Trophoblast cell (in vitro differentiated cells and primary cell): ENCODE data around the gene KCNK13.

Experiments
- DNase-seq, 2 donors: peaks; one replicate each; pipeline ENCODE4 v3.0.0-alpha.2; 2016
- H2AFZ ChIP-seq: 2 replicates; pipeline ENCODE4 v1.6.1; 2013; ENCODE audit warnings: low read length, moderate library complexity, mild to moderate bottlenecking; ENCODE audit not compliant: insufficient read depth, poor library complexity
- H2AK5ac ChIP-seq: 2 replicates; pipeline ENCODE4 v1.6.1; 2013; ENCODE audit warnings: mild to moderate bottlenecking, low read length
- H2BK120ac ChIP-seq: 2 replicates; pipeline ENCODE4 v1.6.1; 2013; ENCODE audit warnings: low read length, mild to moderate bottlenecking, moderate library complexity; ENCODE audit not compliant: insufficient read depth, poor library complexity
- H2BK12ac ChIP-seq: 2 replicates; pipeline ENCODE4 v1.6.1; 2013; ENCODE audit warnings: mild to moderate bottlenecking, low read length, moderate library complexity
- H2BK5ac ChIP-seq: 2 replicates; pipeline ENCODE4 v1.6.1; 2013; ENCODE audit warnings: low read length, low read depth, moderate library complexity, mild to moderate bottlenecking; ENCODE audit not compliant: poor library complexity
- H3K14ac ChIP-seq: 2 replicates; pipeline ENCODE4 v1.6.1; 2013; ENCODE audit warnings: mild to moderate bottlenecking, low read length
- H3K18ac ChIP-seq: 2 replicates; pipeline ENCODE4 v1.6.1; 2013; ENCODE audit warnings: mild to moderate bottlenecking, low read length
- H3K23ac ChIP-seq: 2 replicates; pipeline ENCODE4 v1.6.1; 2013; ENCODE audit warnings: low read length
- H3K27ac ChIP-seq: 2 replicates; pipeline ENCODE4 v1.5.1; 2013; ENCODE audit warnings: low read depth, mild to moderate bottlenecking, inconsistent platforms, low read length, moderate library complexity
- H3K27me3 ChIP-seq: 2 replicates; pipeline ENCODE4 v1.6.1; 2013; ENCODE audit warnings: inconsistent platforms, mild to moderate bottlenecking, low read length, moderate library complexity; ENCODE audit not compliant: insufficient read depth
- H3K36me3 ChIP-seq, 2 experiments: 1 replicate in 1 of 2; 2 replicates in 1 of 2; pipeline ENCODE4 v1.6.1; 2013; ENCODE audit warnings: low read length in 2 of 2, mild to moderate bottlenecking in 2 of 2, moderate library complexity in 1 of 2; ENCODE audit not compliant: insufficient read depth in 2 of 2, control insufficient read depth in 1 of 2
- H3K4ac ChIP-seq: 2 replicates; pipeline ENCODE4 v1.6.1; 2013; ENCODE audit warnings: low read depth, mild to moderate bottlenecking, low read length, moderate library complexity
- H3K4me1 ChIP-seq, 2 experiments: 1 replicate in 1 of 2; 2 replicates in 1 of 2; pipeline ENCODE4 v1.6.1; 2013; ENCODE audit warnings: low read length in 2 of 2, mild to moderate bottlenecking in 2 of 2, moderate library complexity in 1 of 2; ENCODE audit not compliant: insufficient read depth in 2 of 2, control insufficient read depth in 1 of 2
- H3K4me2 ChIP-seq: 2 replicates; pipeline ENCODE4 v1.6.1; 2013; ENCODE audit warnings: inconsistent platforms, mild to moderate bottlenecking, low read length, moderate library complexity
- H3K4me3 ChIP-seq: 2 replicates; pipeline ENCODE4 v1.5.1; 2013; ENCODE audit warnings: mild to moderate bottlenecking, low read depth, low read length, inconsistent platforms
- H3K79me1 ChIP-seq: one replicate; pipeline ENCODE4 v1.6.1; 2013; ENCODE audit warnings: low read length
- H3K79me2 ChIP-seq: 2 replicates; pipeline ENCODE4 v1.6.1; 2013; ENCODE audit warnings: low read length, mild to moderate bottlenecking; ENCODE audit not compliant: control insufficient read depth, insufficient read depth, poor library complexity
- H3K9ac ChIP-seq: 2 replicates; pipeline ENCODE4 v1.6.1; 2013; ENCODE audit warnings: mild to moderate bottlenecking, low read length
- H3K9me3 ChIP-seq: 2 replicates; pipeline ENCODE4 v1.6.1; 2013; ENCODE audit warnings: low read depth, mild to moderate bottlenecking, control low read depth, inconsistent platforms, low read length; ENCODE audit not compliant: insufficient read depth
- H4K12ac ChIP-seq: 2 replicates; pipeline ENCODE4 v1.6.1; 2013; ENCODE audit warnings: low read depth, mild to moderate bottlenecking, low read length, moderate library complexity
- H4K8ac ChIP-seq: 2 replicates; pipeline ENCODE4 v1.6.1; 2013; ENCODE audit warnings: low read depth, mild to moderate bottlenecking, low read length, moderate library complexity
- H4K91ac ChIP-seq: one replicate; pipeline ENCODE4 v1.6.1; 2013; ENCODE audit warnings: low read depth, mild to moderate bottlenecking, low read length, moderate library complexity
- WGBS: extraction: QIAGEN DNeasy Blood & Tissue Kit; methylation state at CpG from one replicate; pipeline ENCODE4 v1.1.7; 2013; ENCODE audit warnings: missing lambda C conversion rate; ENCODE audit not compliant: insufficient read length, insufficient coverage; ENCODE audit errors: extremely low coverage; 5-methylcytosine and 5-hydroxymethylcytosine counted together

KCNK13 gene

DNA sequence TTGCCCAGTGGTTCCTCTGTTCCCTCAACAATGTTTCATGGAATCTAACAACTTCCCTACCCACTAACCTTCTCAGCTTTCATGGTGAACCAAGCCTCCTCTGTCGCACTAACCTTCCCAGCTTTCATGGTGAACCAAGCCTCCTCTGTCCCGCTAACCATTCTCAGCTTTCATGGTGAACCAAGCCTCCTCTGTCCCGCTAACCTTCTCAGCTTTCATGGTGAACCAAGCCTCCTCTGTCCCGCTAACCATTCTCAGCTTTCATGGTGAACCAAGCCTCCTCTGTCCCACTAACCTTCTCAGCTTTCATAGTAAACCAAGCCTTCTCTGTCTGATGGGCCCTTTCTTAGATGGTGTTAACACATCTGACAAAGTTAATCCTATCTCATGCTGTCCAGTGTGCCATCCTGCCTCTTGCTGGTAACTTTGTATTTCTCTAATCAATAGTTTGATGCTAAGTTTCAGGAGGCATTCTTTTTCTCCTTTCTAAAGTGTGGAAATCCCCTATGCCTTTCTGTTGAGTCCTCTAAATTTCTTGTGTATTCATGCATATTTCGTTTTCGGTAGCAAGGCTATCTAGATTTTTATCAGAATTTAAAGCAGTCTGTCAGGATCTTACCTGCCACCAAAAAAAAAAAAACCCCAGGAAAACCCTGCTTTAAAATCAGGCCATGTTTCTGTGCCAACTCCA, 26.8 kb upstream of the KCNK13 start:
- no peak overlapping the region for H2AFZ ChIP-seq

DNA sequence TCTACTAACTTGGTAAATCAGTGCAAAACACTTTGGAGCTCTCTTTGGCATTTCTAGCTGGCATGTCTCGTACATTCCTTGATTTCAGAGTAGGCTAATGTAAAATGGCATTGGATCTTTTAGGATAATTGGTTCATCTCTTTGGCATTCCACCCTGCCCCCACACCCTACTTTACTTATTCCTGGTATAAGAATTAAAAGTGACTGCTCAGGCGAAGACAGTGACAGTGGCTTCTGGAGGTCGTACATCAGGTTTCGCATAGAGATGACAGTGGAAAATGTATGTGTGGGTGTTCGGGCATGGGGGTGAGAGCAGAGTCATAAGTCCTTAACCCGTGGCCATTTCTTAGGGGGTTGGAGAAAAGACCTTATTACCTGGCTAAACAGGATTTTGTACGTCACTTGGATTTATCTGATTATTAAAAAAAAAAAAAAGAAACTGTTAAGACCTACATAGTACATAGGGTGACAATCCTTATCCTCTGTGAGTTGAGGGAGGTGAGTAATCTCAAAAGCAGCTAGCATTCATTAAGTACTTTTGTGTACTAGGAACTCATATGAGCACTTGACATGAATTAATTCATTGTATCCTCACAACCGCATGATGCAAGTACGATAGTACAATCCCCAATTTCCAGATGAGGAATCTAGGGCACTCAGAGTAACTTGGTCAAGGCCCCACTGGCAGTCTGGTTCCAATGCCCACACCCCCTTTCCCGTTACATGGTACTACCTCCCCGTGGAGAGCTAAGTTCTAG, 22.4 kb upstream of the KCNK13 start:
- no peak overlapping the region for H3K18ac ChIP-seq
- no peak overlapping the region for H3K4me3 ChIP-seq
- H4K91ac ChIP-seq = no peak overlapping the region
- H3K23ac ChIP-seq = no peak overlapping the region
- no peaks in the 10 kb centered on the region for H3K9me3 ChIP-seq
- no peak overlapping the region for H3K9ac ChIP-seq
- no peak overlapping the region for H2AK5ac ChIP-seq
- DNase-seq = no peak
- no peak overlapping the region for H2BK120ac ChIP-seq
- no peak overlapping the region for H3K14ac ChIP-seq
- no peaks in the 10 kb centered on the region for H3K4me1 ChIP-seq
- H3K36me3 ChIP-seq = peaks cover 7 to 9% of the 10 kb centered on the region in 2 experiments
- H4K8ac ChIP-seq = no peak overlapping the region
- H3K79me1 ChIP-seq = no peaks in the 10 kb centered on the region
- H3K27ac ChIP-seq = no peak overlapping the region
- no CpG with 5 or more reads among the region's 11 CpGs for WGBS
- H4K12ac ChIP-seq = no peak overlapping the region
- H2BK5ac ChIP-seq = no peak overlapping the region
- H2AFZ ChIP-seq = no peak overlapping the region
- H3K27me3 ChIP-seq = no peaks in the 10 kb centered on the region
- no peaks in the 10 kb centered on the region for H3K79me2 ChIP-seq
- no peak overlapping the region for H3K4ac ChIP-seq
- H2BK12ac ChIP-seq = no peak overlapping the region
- H3K4me2 ChIP-seq = no peak overlapping the region

More for the DNA sequence above, 26.8 kb upstream of the KCNK13 start:
- H3K9me3 ChIP-seq = no peaks in the 10 kb centered on the region
- no peak overlapping the region for H4K8ac ChIP-seq
- H3K14ac ChIP-seq = no peak overlapping the region
- no peak overlapping the region for H3K9ac ChIP-seq
- H3K27ac ChIP-seq = no peak overlapping the region
- no peaks in the 10 kb centered on the region for H3K79me2 ChIP-seq
- H4K12ac ChIP-seq = no peak overlapping the region
- no peak for DNase-seq
- H2BK120ac ChIP-seq = no peak overlapping the region
- no peak overlapping the region for H3K18ac ChIP-seq
- no peak overlapping the region for H3K4me3 ChIP-seq
- H3K79me1 ChIP-seq = no peaks in the 10 kb centered on the region
- H3K4me1 ChIP-seq = no peaks in the 10 kb centered on the region
- H2AK5ac ChIP-seq = no peak overlapping the region
- no peak overlapping the region for H2BK5ac ChIP-seq
- WGBS = no CpG with 5 or more reads among the region's 6 CpGs
- H3K36me3 ChIP-seq = peaks cover 13 to 23% of the 10 kb centered on the region in 2 experiments
- H4K91ac ChIP-seq = no peak overlapping the region
- H3K4me2 ChIP-seq = no peak overlapping the region
- H3K27me3 ChIP-seq = no peaks in the 10 kb centered on the region
- no peak overlapping the region for H2BK12ac ChIP-seq
- no peak overlapping the region for H3K4ac ChIP-seq
- no peak overlapping the region for H3K23ac ChIP-seq

DNA sequence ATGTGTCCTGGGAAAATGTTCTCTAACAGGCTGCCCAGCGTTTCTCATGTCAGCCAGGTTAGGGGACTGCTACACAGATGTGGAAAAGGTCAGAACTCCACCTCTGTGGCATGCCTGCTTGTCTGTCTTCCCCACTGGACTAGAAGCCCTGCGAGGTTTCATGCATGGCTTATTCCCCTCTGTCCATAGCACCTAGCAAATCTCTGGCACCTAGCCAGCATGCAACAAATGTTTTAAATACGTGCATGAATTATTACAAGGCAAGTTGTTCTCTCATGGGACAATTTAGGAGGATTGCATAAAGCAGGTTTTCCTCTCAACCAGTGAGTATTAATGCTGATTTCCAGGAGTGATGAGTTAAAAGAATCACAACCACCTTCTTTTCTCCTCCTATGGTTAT, 21.4 kb upstream of the KCNK13 start:
- Histone ChIP-seq H3K79me2 (no peaks in the 10 kb centered on the region), H2AK5ac (no peak overlapping the region), H3K18ac (no peak overlapping the region), H3K4me2 (no peak overlapping the region), H2BK120ac (no peak overlapping the region), H3K9ac (no peak overlapping the region), H4K12ac (no peak overlapping the region), H2AFZ (no peak overlapping the region), H2BK12ac (no peak overlapping the region), H3K4me1 (peaks cover 0 to under 1% of the 10 kb centered on the region in 2 experiments), H2BK5ac (no peak overlapping the region), H3K9me3 (no peaks in the 10 kb centered on the region), H3K4me3 (no peak overlapping the region), H3K79me1 (no peaks in the 10 kb centered on the region), H3K27ac (no peak overlapping the region), H4K8ac (no peak overlapping the region), H3K27me3 (no peaks in the 10 kb centered on the region), H3K4ac (no peak overlapping the region), H3K36me3 (peaks cover 7 to 9% of the 10 kb centered on the region in 2 experiments), H4K91ac (no peak overlapping the region), H3K14ac (no peak overlapping the region), H3K23ac (no peak overlapping the region)
- no CpG with 5 or more reads among the region's 3 CpGs for WGBS
- DNase-seq = no peak

DNA sequence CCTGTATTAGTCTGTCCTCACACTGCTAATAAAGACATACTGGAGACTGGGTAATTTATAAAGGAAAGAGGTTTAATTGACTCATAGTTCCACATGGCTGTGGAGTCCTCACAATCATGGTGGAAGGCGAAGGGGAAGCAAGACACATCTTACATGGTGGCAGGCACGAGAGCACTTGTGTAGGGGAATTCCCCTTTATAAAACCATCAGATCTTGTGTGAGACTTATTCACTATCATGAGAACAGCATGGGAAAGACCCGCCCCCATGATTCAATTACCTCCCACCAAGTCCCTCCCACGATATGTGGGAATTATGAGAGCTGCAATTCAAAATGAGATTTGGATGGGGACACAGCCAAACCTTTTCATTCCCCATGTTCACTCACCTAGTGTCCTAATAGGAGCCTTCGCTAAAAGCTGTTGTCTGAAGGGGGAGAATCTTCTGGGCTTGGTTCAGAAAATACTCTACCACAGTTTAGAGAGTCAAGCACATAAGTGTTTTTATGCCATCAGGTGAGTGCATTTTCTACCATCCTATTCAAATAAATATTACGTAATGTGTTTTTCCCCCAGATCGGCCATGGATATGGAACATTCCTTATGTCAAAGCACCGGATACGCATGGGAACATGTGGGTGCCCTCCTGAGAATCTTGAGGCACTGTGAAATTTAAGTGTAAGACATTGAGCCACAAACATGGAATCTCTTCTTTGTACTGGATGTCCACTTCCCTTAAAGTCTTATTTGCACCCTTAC, 19.1 kb upstream of the KCNK13 start:
- H3K23ac ChIP-seq = no peak overlapping the region
- no peak overlapping the region for H2BK12ac ChIP-seq
- no peak overlapping the region for H4K91ac ChIP-seq
- H4K8ac ChIP-seq = no peak overlapping the region
- no peak overlapping the region for H2AFZ ChIP-seq
- no peak overlapping the region for H2BK120ac ChIP-seq
- H3K9me3 ChIP-seq = no peaks in the 10 kb centered on the region
- WGBS = no CpG with 5 or more reads among the region's 9 CpGs
- H3K18ac ChIP-seq = no peak overlapping the region
- H3K27ac ChIP-seq = no peak overlapping the region
- peaks cover 9% of the 10 kb centered on the region in 2 experiments for H3K36me3 ChIP-seq
- H3K27me3 ChIP-seq = no peaks in the 10 kb centered on the region
- H2BK5ac ChIP-seq = no peak overlapping the region
- H3K4me2 ChIP-seq = no peak overlapping the region
- peaks cover 0 to 1% of the 10 kb centered on the region in 2 experiments for H3K4me1 ChIP-seq
- H4K12ac ChIP-seq = no peak overlapping the region
- H3K79me1 ChIP-seq = no peaks in the 10 kb centered on the region
- no peaks in the 10 kb centered on the region for H3K79me2 ChIP-seq
- H3K14ac ChIP-seq = no peak overlapping the region
- no peak for DNase-seq
- H3K4ac ChIP-seq = no peak overlapping the region
- no peak overlapping the region for H3K4me3 ChIP-seq
- H3K9ac ChIP-seq = no peak overlapping the region
- no peak overlapping the region for H2AK5ac ChIP-seq
